HEK293T (cell line): ENCODE data around the gene SH3RF3.

Experiments
- BHLHE40 ChIP-seq: fragments of 450-650 bp; IDR thresholded peaks from 2 replicates; pipeline ENCODE4 v1.6.1; 2016; ENCODE audit warnings: mild to moderate bottlenecking, moderate library complexity, borderline replicate concordance
- FOXA1 ChIP-seq: fragments of 450-650 bp; IDR thresholded peaks from 2 replicates; pipeline ENCODE4 v1.6.1; 2016; ENCODE audit warnings: mild to moderate bottlenecking
- FOXK2 ChIP-seq: fragments of 450-650 bp; IDR thresholded peaks from 2 replicates; pipeline ENCODE4 v1.6.1; 2016; ENCODE audit warnings: mild to moderate bottlenecking
- FOXM1 ChIP-seq: fragments of 450-650 bp; IDR thresholded peaks from 2 replicates; pipeline ENCODE4 v1.6.1; 2017; ENCODE audit warnings: mild to moderate bottlenecking, borderline replicate concordance
- HDGF ChIP-seq: fragments of 450-650 bp; IDR thresholded peaks from 2 replicates; pipeline ENCODE4 v1.6.1; 2017; ENCODE audit warnings: antibody characterized with exemption, borderline replicate concordance
- NFRKB ChIP-seq: fragments of 450-650 bp; IDR thresholded peaks from 2 replicates; pipeline ENCODE4 v1.6.1; 2016; ENCODE audit warnings: mild to moderate bottlenecking, moderate library complexity
- SUZ12 ChIP-seq: fragments of 450-650 bp; IDR thresholded peaks from 2 replicates; pipeline ENCODE4 v1.6.1; 2016; ENCODE audit warnings: mild to moderate bottlenecking
- TARDBP ChIP-seq: fragments of 450-650 bp; IDR thresholded peaks from 2 replicates; pipeline ENCODE4 v1.6.1; 2016
- ZNF384 ChIP-seq: fragments of 450-650 bp; IDR thresholded peaks from 2 replicates; pipeline ENCODE4 v1.6.1; 2016

- TF ChIP-seq FOXA1 = no peak
- TF ChIP-seq ZNF384 = no peak
- TF ChIP-seq NFRKB = no peak
- no peak for TF ChIP-seq HDGF
- no peak for TF ChIP-seq TARDBP
- no peak for TF ChIP-seq FOXM1
- no peak for TF ChIP-seq FOXK2
- TF ChIP-seq BHLHE40 = no peak
- TF ChIP-seq SUZ12 = no peak
Measured at GRCh38 chr2:109330056-109330455, 201.1 kb downstream of the SH3RF3 start.
